Endothelial cell of umbilical vein (primary cell): ENCODE measurements around the gene ZMIZ1. TPM values are rescaled to one million over a fixed set of nuclear protein-coding genes. Genes with fewer than 3 reads are reported as not detected.

Source experiments
- BruUV-seq: library from RNA; stranded (reverse); fragments of 400-500 nt; replicated peaks from 2 replicates; lab custom pipeline; 2021; lab: Mats Ljungman, UMichigan
- CTCF ChIA-PET: fragments of 300-600, 350-600 bp; sonication (Branson Sonifier 250); formaldehyde crosslinking; loops from one replicate; lab custom pipeline; 2021; ENCODE audit warnings: antibody characterized with exemption, inconsistent platforms; lab: Charles Lee
- POLR2A ChIA-PET: fragments of 300-600, 350-600 bp; sonication (Branson Sonifier 250); formaldehyde crosslinking; loops from one replicate; lab custom pipeline; 2021; ENCODE audit warnings: antibody characterized with exemption, inconsistent platforms; lab: Charles Lee
- DNase-seq: peaks from one replicate; pipeline ENCODE4 v3.0.0-alpha.2; 2011; ENCODE audit warnings: low read depth, low spot score
- FAIRE-seq: peaks from 2 replicates; lab custom pipeline; 2011; peaks lifted over from hg19 to GRCh38; lab: Jason Lieb, UNC
- H2AFZ ChIP-seq: 2 replicates; pipeline ENCODE4 v1.6.0; 2012; ENCODE audit warnings: low read depth, low read length, control low read depth, inconsistent platforms
- H3K27ac ChIP-seq: 2 replicates; pipeline ENCODE4 v1.5.1; 2011; ENCODE audit warnings: low read depth, mild to moderate bottlenecking, control low read depth, low read length, moderate library complexity; ENCODE audit not compliant: insufficient read depth
- H3K27me3 ChIP-seq, 2 experiments: 2 replicates each; pipeline versions ENCODE4 v1.6.0 to v1.6.1; 2011; ENCODE audit warnings: low read length in 2 of 2, mixed read lengths in 1 of 2; ENCODE audit not compliant: control insufficient read depth in 2 of 2, insufficient read depth in 2 of 2
- H3K36me3 ChIP-seq, 2 experiments: 2 replicates in 1 of 2; 3 replicates in 1 of 2; pipeline ENCODE4 v1.5.1; 2011; ENCODE audit warnings: low read length in 2 of 2, mild to moderate bottlenecking in 1 of 2, moderate library complexity in 1 of 2; ENCODE audit not compliant: control insufficient read depth in 2 of 2, insufficient read depth in 2 of 2; ENCODE audit errors: extremely low read depth in 1 of 2
- H3K4me1 ChIP-seq: 3 replicates; pipeline ENCODE4 v1.5.1; 2011; ENCODE audit warnings: mild to moderate bottlenecking, low read length; ENCODE audit not compliant: control insufficient read depth, insufficient read depth; ENCODE audit errors: extremely low read depth
- H3K4me2 ChIP-seq: 2 replicates; pipeline ENCODE4 v1.6.1; 2011; ENCODE audit warnings: low read length, control low read depth, mixed read lengths; ENCODE audit not compliant: insufficient read depth
- H3K4me3 ChIP-seq, 3 experiments: fragments of 200-600 bp in 1 of 3; sonication (generic), shearing (Covaris generic) in 1 of 3; replicated peaks in 1 of 3; 2 replicates each; pipeline ENCODE4 v1.5.1; 2011 to 2016; ENCODE audit warnings: control low read depth in 3 of 3, low read length in 3 of 3, mild to moderate bottlenecking in 2 of 3, inconsistent platforms in 1 of 3, low read depth in 1 of 3, moderate library complexity in 1 of 3; ENCODE audit not compliant: insufficient read depth in 1 of 3
- H3K79me2 ChIP-seq: 2 replicates; pipeline ENCODE4 v1.6.0; 2012; ENCODE audit warnings: low read length, inconsistent platforms; ENCODE audit not compliant: control insufficient read depth, insufficient read depth
- H3K9ac ChIP-seq: replicated peaks from 2 replicates; pipeline ENCODE3; 2011; ENCODE audit warnings: low read length, control low read depth; ENCODE audit not compliant: insufficient read depth; ENCODE audit errors: extremely low read depth
- H3K9me1 ChIP-seq: replicated peaks from 3 replicates; pipeline ENCODE4 v1.6.0; 2011; ENCODE audit warnings: mild to moderate bottlenecking, low read length; ENCODE audit not compliant: control insufficient read depth, insufficient read depth; ENCODE audit errors: extremely low read depth
- H3K9me3 ChIP-seq: replicated peaks from 2 replicates; pipeline ENCODE4 v1.5.1; 2012; ENCODE audit warnings: low read length, inconsistent platforms; ENCODE audit not compliant: control insufficient read depth, insufficient read depth
- H4K20me1 ChIP-seq: replicated peaks from 2 replicates; pipeline ENCODE3; 2011; ENCODE audit warnings: mild to moderate bottlenecking, low read length; ENCODE audit not compliant: control insufficient read depth, insufficient read depth; ENCODE audit errors: extremely low read depth
- CTCF ChIP-seq, 2 donors: IDR thresholded peaks; 1 replicate in 1 of 2; 2 replicates in 1 of 2; pipeline ENCODE4 v1.5.1; 2011; ENCODE audit warnings: low read length in 2 of 2, mild to moderate bottlenecking in 2 of 2, moderate library complexity in 2 of 2, control low read depth in 1 of 2, inconsistent platforms in 1 of 2, low read depth in 1 of 2; ENCODE audit not compliant: insufficient read depth in 1 of 2; ENCODE audit errors: extremely low read depth in 1 of 2
- EZH2 ChIP-seq: IDR thresholded peaks from 2 replicates; pipeline ENCODE4 v1.6.1; 2012; ENCODE audit warnings: borderline replicate concordance, low read depth, mild to moderate bottlenecking, moderate library complexity, low read length, inconsistent platforms; ENCODE audit not compliant: severe bottlenecking
- FOS ChIP-seq: IDR thresholded peaks from 2 replicates; pipeline ENCODE4 v1.6.1; 2011; ENCODE audit warnings: mild to moderate bottlenecking, low read length, moderate library complexity, borderline replicate concordance; ENCODE audit not compliant: insufficient read depth
- GATA2 ChIP-seq: IDR thresholded peaks from 2 replicates; pipeline ENCODE4 v1.7.0; 2011; ENCODE audit warnings: low read depth, mild to moderate bottlenecking, moderate library complexity, mixed read lengths, low read length; ENCODE audit not compliant: insufficient read length, insufficient read depth
- JUN ChIP-seq: IDR thresholded peaks from 2 replicates; pipeline ENCODE4 v1.6.1; 2011; ENCODE audit warnings: borderline replicate concordance, low read depth; ENCODE audit not compliant: insufficient read length, insufficient read depth
- MAX ChIP-seq: IDR thresholded peaks from 2 replicates; pipeline ENCODE4 v1.6.1; 2011; ENCODE audit not compliant: insufficient read depth, insufficient read length
- MYC ChIP-seq: IDR thresholded peaks from one replicate; pipeline ENCODE4 v1.6.1; 2011; ENCODE audit warnings: mild to moderate bottlenecking, low read depth, low read length
- POLR2A ChIP-seq: IDR thresholded peaks from 2 replicates; pipeline ENCODE4 v1.6.1; 2012; ENCODE audit warnings: low read depth, mild to moderate bottlenecking, control low read depth, low read length
- POLR2AphosphoS5 ChIP-seq: IDR thresholded peaks from 2 replicates; pipeline ENCODE4 v1.6.1; 2012; ENCODE audit warnings: low read depth, mild to moderate bottlenecking, control low read depth, low read length, moderate library complexity; ENCODE audit not compliant: insufficient read depth
- dilution Hi-C: fragments of 300-500 bp; cut with MboI; formaldehyde crosslinking; loops from one replicate; pipeline ENCODE4 v1.15.0; 2019; ENCODE audit warnings: low sequenced_read_pairs; ENCODE audit not compliant: extremely low pct_ligation_motif_present
- intact Hi-C: fragments of 100-400 bp; cut with micrococcal nuclease; formaldehyde crosslinking; loops from one replicate; pipeline ENCODE4 v1.10.0; 2022
- polyA plus RNA-seq, 4 experiments: library from polyadenylated mRNA; depleted of rRNA in 3 of 4; stranded (reverse) in 3 of 4; unstranded in 1 of 4; fragments of >200 nt; gene quantifications; 2 replicates each; pipeline versions ENCODE4 v1.2.1 to v1.2.3, GENCODE V29; 2011 to 2012; ENCODE audit warnings: missing spikeins in 1 of 4
- total RNA-seq: library from RNA; stranded (reverse); gene quantifications from 2 replicates; pipeline ENCODE4 v1.2.3, GENCODE V29; 2021

ZMIZ1 gene
- total and polyA plus RNA-seq, 2 donors (not counting 3 experiments of a cell fraction or from before 2014, with no cell fraction given): 12.5 to 46.7 TPM

GRCh38 chr10:79346012-79346340 lies 277.2 kb downstream of the ZMIZ1 start:
- intact Hi-C loops: loop anchor here (5.0 to 10.0 kb wide), 4 partner anchors 54 to 591 kb away; no protein-coding TSS in a partner anchor
- H3K4me1 ChIP-seq: peaks cover 11% of the 10 kb centered on the region
- BruUV-seq: no TSS peak
- no peak overlapping the region for H3K4me2 ChIP-seq
- POLR2A ChIA-PET: interaction anchor here (0.6 kb wide), 1 partner anchor 20 kb away, joined by 3 read pairs; no protein-coding TSS in a partner anchor
- H3K9ac ChIP-seq: no peak overlapping the region
- H3K9me3 ChIP-seq: no peaks in the 10 kb centered on the region
- dilution Hi-C loops: no loop called here
- H3K9me1 ChIP-seq: no peaks in the 10 kb centered on the region
- CTCF ChIA-PET: interaction anchor here (1.3 to 2.4 kb wide), 5 partner anchors 12 to 191 kb away, joined by 4 to 10 read pairs (median 8); no protein-coding TSS in a partner anchor
- no peaks in the 10 kb centered on the region for H3K27me3 ChIP-seq
- FAIRE-seq (no peak), DNase-seq (no peak)
- no peak overlapping the region for H3K27ac ChIP-seq
- H4K20me1 ChIP-seq: no peaks in the 10 kb centered on the region
- TF ChIP-seq EZH2: no peak
- TF ChIP-seq MAX: no peak
- TF ChIP-seq GATA2: no peak
- TF ChIP-seq MYC: no peak
- TF ChIP-seq JUN: no peak
- H3K36me3 ChIP-seq: peaks cover 4 to 14% of the 10 kb centered on the region in 2 experiments
- H3K79me2 ChIP-seq: peaks cover 20% of the 10 kb centered on the region
- H3K4me3 ChIP-seq: no peak overlapping the region
- H2AFZ ChIP-seq: no peak overlapping the region

- Histone ChIP-seq H4K20me1 (no peaks in the 10 kb centered on the region), H3K9ac (no peak overlapping the region), H3K27ac (no peak overlapping the region), H3K79me2 (peaks cover 20% of the 10 kb centered on the region), H3K4me2 (peak overlapping the region; percentile 21), H2AFZ (peak overlapping the region; percentile 26), H3K36me3 (peaks cover 6 to 17% of the 10 kb centered on the region in 2 experiments), H3K9me1 (no peaks in the 10 kb centered on the region), H3K27me3 (no peaks in the 10 kb centered on the region), H3K9me3 (no peaks in the 10 kb centered on the region), H3K4me1 (peaks cover 11% of the 10 kb centered on the region), H3K4me3 (no peak overlapping the region)
- DNase-seq (no peak), FAIRE-seq (no peak)
- ChIA-PET CTCF (interaction anchor here (1.3 to 2.4 kb wide), 5 partner anchors 12 to 190 kb away, joined by 4 to 10 read pairs (median 8); no protein-coding TSS in a partner anchor), POLR2A (no interaction called here)
- BruUV-seq: no TSS peak
- TF ChIP-seq CTCF (IDR thresholded peaks at IDR 0.05; ENCODE audit: extremely low read depth in 1 of 2, insufficient read depth in 1 of 2, low read depth in 1 of 2, low read length in 2 of 2) (no peak), MAX (no peak), POLR2A (no peak), FOS (no peak), MYC (no peak), POLR2AphosphoS5 (no peak), JUN (no peak), EZH2 (no peak), GATA2 (no peak)
- dilution Hi-C loops (no loop called here), intact Hi-C loops (loop anchor here (1.0 to 10.0 kb wide), 5 partner anchors 54 to 592 kb away; no protein-coding TSS in a partner anchor)
Measured at GRCh38 chr10:79346388-79347225, 277.8 kb downstream of the ZMIZ1 start.
